AG04449 (cell line): ENCODE data around the gene PPAN.

Experiments
- CTCF ChIA-PET: fragments of 350-600 bp; formaldehyde crosslinking; extraction: SDS; loops from one replicate; lab custom pipeline; 2021; ENCODE audit warnings: antibody characterized with exemption; lab: Yijun Ruan, JAX
- POLR2A ChIA-PET: fragments of 400-600, 350-600 bp; formaldehyde crosslinking; extraction: SDS; loops from one replicate; lab custom pipeline; 2020; ENCODE audit warnings: antibody characterized with exemption, inconsistent platforms; lab: Yijun Ruan, JAX
- DNase-seq: peaks from one replicate; pipeline ENCODE4 v3.0.0-alpha.2; 2010; ENCODE audit warnings: low read depth, low spot score
- H3K4me3 ChIP-seq: 2 replicates; pipeline ENCODE4 v1.5.1; 2011; ENCODE audit warnings: low read depth, mild to moderate bottlenecking, control low read depth, low read length
- CTCF ChIP-seq: IDR thresholded peaks from one replicate; pipeline ENCODE4 v1.5.1; 2011; ENCODE audit warnings: mild to moderate bottlenecking, moderate library complexity, low read length, control low read depth, inconsistent platforms; ENCODE audit not compliant: insufficient read depth; ENCODE audit errors: missing control alignments

Gene PPAN

GRCh38 chr19:10104665-10105508 is 1.3 kb upstream of the PPAN start:
- no peak for DNase-seq
- no peak overlapping the region for H3K4me3 ChIP-seq
- TF ChIP-seq CTCF, result no peak
- ChIA-PET POLR2A (no interaction called here), CTCF (interaction anchor here (1.2 to 6.1 kb wide), 4 partner anchors 9 to 173 kb away, joined by 3 to 93 read pairs (median 12); partner anchors contain the start of gene EIF3G)

GRCh38 chr19:10105509-10106099 is 558 bp upstream of the PPAN start:
- ChIA-PET POLR2A (interaction anchor here (1.0 to 3.3 kb wide), 4 partner anchors 9 to 121 kb away, joined by 3 to 34 read pairs (median 6); partner anchors contain the start of gene EIF3G), CTCF (interaction anchor here (1.6 to 6.1 kb wide), 4 partner anchors 8 to 144 kb away, joined by 5 to 93 read pairs (median 16); partner anchors contain the start of gene EIF3G)
- H3K4me3 ChIP-seq, result peak overlapping the region; percentile 15; the same call in 1 of the 2 replicates
- DNase-seq, result no peak
- TF ChIP-seq CTCF, result no peak

GRCh38 chr19:10107254-10107653 is 1.1 kb downstream of the PPAN start:
- ChIA-PET POLR2A (interaction anchor here (1.3 to 3.3 kb wide), 2 partner anchors 9 to 119 kb away, joined by 3 to 34 read pairs; no protein-coding TSS in a partner anchor), CTCF (interaction anchor here (1.1 to 6.1 kb wide), 5 partner anchors 8 to 281 kb away, joined by 3 to 93 read pairs (median 7); partner anchors contain the start of gene EIF3G)
- DNase-seq, result no peak
- peak overlapping the region; percentile 86 for H3K4me3 ChIP-seq
- TF ChIP-seq CTCF, result no peak

GRCh38 chr19:10107817-10108367 is 1.7 kb downstream of the PPAN start:
- CTCF ChIA-PET, result interaction anchor here (1.1 to 6.1 kb wide), 5 partner anchors 9 to 281 kb away, joined by 3 to 93 read pairs (median 7); partner anchors contain the start of gene EIF3G
- POLR2A ChIA-PET, result interaction anchor here (0.8 to 3.3 kb wide), 2 partner anchors 8 to 12 kb away, joined by 3 to 34 read pairs; no protein-coding TSS in a partner anchor
- TF ChIP-seq CTCF, result no peak
- no peak for DNase-seq
- H3K4me3 ChIP-seq, result no peak overlapping the region

GRCh38 chr19:10109528-10109927 is 3.4 kb downstream of the PPAN start:
- CTCF ChIA-PET, result interaction anchor here (0.9 to 6.1 kb wide), 6 partner anchors 9 to 179 kb away, joined by 3 to 93 read pairs (median 6); partner anchors contain the start of gene EIF3G
- POLR2A ChIA-PET, result interaction anchor here (0.5 to 0.6 kb wide), 2 partner anchors 11 to 181 kb away, joined by 4 read pairs; no protein-coding TSS in a partner anchor
- TF ChIP-seq CTCF, result no peak
- H3K4me3 ChIP-seq, result no peak overlapping the region
- no peak for DNase-seq
